DMS114 treated with DMSO at 0.1 percent for 48 hours (cell line): ENCODE results near the gene TREML1.
"Not testable (repeated sequence)": the region's sequence is repeated elsewhere in the genome, so short reads cannot be mapped to it uniquely, and the experiment has no call there.

ENCODE experiments used
- DNase-seq: peaks from one replicate; lab custom pipeline; 2025; ENCODE audit not compliant: unreplicated experiment; lab: John Stamatoyannopoulos, UW

The TREML1 gene, protein sequence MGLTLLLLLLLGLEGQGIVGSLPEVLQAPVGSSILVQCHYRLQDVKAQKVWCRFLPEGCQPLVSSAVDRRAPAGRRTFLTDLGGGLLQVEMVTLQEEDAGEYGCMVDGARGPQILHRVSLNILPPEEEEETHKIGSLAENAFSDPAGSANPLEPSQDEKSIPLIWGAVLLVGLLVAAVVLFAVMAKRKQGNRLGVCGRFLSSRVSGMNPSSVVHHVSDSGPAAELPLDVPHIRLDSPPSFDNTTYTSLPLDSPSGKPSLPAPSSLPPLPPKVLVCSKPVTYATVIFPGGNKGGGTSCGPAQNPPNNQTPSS

DNA sequence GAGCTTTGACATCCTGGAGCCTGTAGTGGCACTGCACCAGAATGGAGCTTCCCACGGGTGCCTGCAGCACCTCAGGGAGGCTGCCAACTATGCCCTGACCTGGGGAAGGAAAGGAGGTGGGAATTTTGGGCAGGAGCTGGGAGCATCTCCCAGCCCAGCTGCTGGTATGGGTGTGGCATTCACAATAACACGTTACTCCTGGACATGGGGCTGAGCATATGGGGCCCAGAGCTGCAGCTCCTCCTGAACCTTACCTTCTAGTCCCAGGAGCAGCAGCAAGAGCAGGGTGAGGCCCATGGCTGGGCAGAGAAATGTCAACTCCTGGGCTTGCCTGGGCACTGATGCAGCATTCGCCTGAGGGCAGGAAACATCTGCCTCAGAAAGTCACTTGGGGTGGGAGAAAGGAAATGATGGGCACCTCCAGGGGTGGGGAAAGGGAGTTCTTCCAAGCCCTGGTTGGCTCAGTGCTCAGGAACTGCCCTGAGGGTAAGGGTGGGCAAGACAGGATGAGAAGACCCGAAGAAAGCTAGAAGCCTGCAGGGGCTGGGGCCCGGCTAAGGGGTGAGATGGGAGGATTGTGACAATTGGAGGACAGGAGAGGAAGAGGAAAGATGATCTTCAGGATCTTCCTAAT, at the start of gene TREML1:
Gene TREML1 (minus strand): TSS at position 356 of the 634 bp plus-strand sequence. CDS start 59 bp downstream, at position 297.
- no peak for DNase-seq

DNA sequence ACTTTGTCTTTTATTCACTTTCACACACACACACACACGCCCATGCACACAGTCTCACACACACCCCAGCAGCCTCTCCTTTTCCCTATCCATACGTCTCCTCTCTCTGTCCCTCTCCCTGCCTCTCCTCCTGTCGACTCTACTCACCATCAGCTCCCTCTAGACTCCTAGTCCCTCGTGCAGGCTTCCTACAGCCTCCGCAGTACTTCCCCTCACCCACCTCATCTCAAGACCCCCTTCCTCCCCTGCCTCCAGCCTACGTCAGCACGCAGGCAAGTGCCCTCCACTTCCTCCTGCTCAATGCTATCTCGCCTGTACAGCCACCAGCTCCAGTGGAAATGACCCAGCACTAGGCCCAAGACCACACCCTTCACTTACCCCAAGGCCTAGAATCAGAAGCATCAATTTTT, 47.6 kb upstream of the TREML1 start:
- no peak for DNase-seq

DNA sequence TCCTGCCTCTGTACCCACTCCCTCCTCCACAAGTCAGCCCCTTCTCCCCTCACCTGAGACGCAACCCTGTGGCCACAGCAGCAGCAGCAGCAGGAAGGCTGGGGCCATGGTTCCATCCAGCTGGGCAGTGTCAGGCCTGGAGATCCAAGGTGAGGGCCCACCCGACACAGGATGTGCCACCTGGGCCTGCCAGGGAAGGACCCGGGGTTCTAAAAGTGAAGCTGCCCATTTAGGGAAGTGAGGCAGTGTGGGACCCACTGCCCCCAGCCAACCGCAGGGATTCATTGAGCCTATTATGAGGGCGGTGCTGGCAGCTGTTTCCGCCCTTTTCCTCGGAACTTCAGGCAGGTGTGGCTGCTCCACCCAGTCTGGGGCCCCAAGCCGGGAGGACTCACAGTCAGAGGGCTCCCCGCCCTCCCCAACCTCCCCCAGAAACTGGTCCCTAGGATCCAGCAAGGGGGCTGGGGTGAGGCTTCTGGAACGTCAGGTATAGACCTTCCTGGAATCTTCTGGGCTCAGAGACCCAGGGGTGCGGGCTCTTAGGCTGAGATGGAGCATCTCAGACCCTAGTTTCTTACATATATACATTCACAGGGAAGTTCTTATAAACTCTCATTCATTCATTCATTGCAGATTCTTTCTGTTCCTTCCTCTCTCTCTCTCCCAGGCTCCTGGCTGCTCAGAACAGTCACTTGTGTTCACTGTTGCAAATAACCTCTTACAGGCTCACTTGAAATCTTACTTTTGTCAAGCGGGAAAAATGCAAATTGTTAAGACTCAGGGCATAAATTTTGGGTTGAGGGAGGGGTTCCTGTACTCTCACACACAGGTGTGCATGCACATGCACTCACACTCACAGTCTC, 47.0 kb upstream of the TREML1 start, which contains the start of gene TREML2:
Gene TREML2 (minus strand): TSS at position 249 of the 863 bp plus-strand sequence. CDS start 141 bp downstream, at position 108.
- no peak for DNase-seq

DNA sequence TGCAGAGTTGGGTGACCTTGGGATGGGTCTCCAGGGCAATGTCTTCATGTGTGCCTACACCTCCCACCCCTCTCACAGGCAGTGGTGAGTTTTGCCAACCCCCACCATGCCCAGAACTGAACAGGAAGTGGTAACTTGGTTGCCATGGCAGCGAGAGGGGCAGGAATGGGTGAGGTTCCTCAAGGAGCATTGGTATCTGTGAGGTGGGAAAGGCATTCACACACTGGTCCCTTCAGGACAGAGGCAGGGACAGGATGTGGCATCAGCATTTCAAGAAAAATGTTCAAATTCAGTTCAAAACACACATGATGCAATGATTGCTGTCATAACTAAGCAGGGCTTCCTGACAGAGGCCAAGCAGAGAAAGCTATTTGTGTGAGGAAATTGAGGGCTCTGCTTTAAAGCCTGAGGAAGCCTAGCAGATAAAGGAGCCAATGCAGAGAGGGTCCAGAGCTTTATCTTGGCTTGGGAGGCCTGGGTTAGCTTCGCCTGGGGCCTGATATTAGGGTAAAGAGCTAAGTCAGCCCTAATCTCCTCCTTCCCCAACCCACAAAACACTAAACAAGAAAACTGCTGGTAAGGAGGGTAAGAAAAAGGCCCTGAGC, 46.3 kb upstream of the TREML1 start:
- DNase-seq = no peak

DNA sequence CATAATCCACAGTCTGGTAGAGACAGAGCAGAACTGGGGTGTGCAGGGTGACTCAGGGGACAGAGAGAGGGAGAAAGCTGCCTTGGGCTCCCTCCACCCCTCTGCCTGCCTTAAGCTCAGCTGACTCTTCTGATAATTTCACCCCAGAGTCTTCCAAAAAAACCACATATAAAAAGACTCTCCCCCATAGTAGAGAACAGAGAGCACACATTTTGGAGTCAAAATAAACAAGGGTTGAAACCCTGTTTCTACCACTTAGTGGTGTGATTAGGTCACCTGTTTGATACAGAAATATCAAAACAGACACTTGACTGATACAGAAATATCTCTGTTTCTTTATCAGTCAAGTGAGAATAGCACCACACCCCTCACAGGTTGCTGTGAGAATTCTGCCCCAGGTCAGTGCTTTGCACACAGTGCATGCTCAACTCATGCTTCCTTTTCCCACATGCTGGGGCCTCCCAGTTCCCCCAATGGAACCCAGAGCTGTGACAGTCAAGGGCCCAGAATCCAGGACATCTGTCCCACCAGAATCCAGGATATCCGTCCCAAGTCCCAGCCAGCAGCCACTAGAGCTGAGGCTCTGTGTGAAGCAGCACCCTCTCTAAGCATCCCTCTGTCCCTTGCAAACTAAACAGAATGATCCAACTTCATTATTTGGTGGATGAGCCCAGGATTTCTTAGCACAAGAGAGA, 45.6 kb upstream of the TREML1 start:
- no peak for DNase-seq

DNA sequence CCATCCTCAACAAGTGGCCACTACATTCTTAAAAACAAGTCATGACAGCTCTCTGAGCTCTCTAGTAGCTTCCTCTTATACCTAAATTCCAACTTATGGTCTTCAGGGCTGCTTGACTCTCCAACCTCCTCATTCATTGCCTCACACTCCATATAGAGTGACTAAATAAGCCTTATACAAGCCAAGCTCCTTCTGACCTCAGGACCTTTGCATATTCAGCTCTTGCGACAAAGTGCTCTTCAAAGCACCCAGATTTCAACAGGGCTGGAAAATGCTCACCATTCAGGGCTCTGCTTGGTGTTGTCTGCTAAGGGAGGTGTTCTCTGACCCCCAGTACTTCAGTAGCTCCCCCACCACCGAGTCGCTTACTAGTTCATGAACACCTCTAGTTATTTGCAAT, 43.1 kb upstream of the TREML1 start:
- DNase-seq = no peak

DNA sequence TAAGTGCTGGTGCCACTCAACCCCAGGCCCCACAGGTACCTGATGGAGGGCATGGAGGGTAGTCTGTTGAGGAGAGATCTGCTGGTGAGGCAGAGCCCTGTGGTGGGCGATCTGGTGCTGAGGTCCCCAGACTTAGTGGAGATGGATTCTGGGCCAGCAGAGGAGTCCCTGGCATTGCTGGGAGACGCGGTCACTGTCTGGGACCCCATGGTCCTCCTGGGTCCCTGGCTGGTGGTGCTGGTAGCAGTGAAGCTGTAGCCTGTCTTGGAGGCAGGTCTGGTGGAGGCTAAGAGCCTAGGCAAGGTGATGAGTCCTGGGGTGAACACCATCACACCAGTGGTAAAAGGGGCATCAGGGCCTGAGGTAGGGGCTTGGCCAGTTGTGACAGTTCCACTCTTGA, 40.2 kb upstream of the TREML1 start:
- DNase-seq = no peak

DNA sequence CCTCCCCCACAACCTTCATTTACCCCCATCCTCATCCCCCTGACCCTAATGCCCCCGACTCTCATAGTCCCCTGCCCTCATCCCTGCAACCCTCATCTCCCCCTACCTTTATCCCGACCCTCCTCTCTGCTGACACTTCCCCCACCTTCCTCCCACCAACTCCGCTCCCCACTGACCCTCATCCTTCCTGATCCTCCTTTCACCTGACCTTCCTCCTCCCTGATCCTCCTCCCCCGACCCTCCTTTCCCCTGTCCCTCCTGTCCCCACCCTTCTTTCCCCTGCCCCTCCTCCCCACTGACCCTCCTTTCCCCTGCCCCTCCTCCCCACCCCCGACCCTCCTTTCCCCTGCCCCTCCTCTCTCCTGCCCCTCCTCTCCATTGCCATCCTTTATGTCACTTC, 39.7 kb upstream of the TREML1 start:
- no peak for DNase-seq

DNA sequence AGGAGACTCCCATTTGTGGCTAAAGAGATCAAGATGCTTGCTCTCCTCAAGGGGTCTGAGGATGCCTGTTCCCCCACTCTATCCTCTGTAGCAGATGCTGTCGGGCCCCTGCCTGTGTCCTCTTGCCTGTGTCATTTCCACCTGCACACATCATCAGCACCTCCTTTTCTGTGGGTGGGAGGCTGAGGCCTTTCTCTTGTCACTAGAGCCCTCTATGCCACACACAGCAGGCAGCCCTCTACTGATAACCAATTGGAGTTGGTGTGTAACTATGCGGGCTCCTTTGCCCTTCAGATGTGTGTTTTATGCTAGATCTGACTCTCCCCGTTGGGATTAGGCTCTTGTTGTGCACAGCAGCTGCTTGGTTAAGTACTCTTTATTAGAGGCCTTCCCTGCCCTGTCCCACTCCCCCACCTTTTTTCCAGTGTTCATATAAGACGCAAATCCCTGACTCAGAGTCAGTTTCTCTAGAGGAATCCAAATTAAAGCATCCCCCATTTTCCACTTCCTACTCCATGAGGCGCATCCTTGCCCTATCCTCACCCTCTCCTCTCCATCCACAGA, 39.1 kb upstream of the TREML1 start:
- no peak for DNase-seq

DNA sequence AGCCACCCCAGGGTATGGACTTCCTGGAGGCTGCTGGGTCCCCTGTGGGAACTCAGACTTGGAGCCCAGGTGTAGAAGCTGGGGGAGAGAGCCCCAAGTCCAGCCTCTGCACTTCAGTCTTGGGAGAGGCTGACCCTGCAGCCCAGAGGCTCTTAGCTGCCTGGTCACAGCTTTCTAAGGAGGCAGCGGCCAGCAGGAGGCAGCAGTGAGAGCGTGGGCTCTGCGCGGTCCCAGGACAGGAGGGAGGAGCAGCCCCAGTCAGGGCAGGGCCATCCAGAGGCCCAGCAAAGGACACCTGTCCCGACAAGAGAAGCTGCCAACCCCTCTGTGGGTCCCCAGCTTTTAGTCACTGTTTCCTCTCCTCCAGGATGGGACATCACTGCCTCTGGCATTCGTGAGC, 37.4 kb upstream of the TREML1 start:
- no peak for DNase-seq

DNA sequence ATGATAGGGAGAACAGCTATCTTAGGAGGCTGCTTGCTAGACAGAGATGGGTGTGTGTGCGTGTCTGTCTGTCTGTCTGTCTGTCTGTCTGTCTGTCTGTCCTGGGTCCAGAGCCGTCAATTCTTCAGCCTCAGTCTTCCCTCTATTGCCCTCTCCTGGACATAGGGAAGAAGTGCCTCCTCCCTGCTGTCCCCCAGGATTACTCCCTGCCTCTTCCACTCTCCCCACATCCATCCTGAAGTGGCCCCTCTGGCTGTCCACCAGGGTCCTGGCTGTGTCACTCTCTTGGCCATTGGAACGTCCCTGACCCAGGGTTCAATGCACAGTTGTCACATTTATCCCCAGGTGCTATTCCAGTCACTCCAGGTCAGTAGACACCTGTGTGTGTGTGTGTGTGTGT, 36.6 kb upstream of the TREML1 start:
- DNase-seq = no peak

DNA sequence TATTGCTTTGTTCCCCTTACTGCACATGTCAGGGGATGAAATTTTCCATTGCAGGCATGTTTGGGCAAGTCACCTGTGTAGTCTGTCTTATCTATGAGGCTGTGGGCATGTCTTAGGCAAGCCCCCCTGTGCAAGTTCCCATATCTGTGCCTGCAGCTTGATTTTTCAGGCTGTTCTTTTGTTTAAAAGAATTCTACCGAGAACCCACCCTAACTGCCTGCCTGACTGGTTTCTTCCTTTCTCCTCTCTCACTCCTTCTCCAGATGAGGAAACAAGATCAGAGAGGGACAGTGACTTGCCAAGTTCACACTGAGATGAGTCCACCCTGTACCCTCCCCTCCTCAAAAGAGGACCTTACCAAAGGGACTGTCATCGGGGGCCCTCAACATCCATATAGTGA, 35.8 kb upstream of the TREML1 start:
- no peak for DNase-seq

DNA sequence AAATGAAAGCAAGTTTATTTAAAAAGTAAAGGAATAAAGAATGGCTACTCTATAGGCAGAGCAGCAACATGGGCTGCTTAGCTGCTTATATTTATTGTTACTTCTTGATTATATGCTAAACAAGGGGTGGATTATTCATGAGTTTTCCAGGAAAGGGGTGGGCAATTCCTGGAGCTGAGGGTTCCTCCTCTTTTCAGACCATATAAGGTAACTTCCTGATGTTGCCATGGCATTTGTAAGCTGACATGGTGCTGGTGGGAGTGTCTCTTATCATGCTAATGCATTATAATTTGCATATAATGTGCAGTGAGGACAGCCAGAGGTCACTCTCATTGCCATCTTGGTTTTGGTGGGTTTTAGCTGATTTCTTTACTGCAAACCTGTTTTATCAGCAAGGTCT, 34.9 kb upstream of the TREML1 start:
- not testable (repeated sequence) for DNase-seq

DNA sequence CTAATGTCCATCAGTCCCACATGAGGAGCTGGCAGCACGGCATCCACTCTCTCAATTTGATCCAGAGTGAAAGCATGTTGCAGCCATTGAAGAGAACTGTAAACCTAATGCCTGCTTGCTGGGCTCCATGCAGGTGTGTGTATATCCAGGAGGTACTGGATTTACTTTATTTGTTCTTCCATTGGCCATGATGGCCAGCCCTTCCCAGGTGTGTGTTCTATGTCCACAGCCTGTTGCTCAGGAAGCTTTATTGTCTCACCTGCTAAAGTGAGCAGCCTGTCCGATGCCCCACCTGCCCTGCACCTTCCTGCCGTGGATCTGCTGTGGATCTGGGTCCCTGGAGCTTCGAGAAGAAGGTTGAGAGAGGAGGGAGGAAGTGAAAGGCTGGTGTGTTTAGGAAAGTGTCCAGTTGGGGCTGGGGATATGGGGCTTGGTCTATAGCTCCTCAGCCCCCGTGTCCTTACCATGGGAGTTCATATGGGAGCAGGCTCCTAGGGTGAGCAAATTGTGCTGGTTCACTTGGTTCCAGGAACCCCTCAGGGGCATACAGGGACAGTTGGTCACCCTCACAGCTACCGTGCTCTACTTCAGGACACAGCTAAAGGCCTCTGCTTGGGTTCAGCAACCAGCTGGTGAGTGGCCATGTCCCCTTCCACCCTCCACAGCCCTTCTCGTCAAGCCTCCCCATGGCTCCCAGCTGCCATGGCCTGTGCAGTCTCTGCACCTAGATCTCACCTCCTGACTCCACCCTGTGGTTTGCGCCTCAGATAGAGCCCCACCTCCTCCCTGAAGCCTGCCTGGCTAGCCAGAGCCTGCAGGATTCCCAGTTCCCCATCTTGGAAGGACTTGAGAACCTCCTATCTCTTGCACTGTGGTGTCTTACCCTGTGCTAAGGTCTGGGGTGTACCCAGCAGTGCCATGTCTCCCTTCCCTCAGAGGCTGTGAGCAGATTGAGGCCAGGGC, 34.1 kb upstream of the TREML1 start:
- no peak for DNase-seq

DNA sequence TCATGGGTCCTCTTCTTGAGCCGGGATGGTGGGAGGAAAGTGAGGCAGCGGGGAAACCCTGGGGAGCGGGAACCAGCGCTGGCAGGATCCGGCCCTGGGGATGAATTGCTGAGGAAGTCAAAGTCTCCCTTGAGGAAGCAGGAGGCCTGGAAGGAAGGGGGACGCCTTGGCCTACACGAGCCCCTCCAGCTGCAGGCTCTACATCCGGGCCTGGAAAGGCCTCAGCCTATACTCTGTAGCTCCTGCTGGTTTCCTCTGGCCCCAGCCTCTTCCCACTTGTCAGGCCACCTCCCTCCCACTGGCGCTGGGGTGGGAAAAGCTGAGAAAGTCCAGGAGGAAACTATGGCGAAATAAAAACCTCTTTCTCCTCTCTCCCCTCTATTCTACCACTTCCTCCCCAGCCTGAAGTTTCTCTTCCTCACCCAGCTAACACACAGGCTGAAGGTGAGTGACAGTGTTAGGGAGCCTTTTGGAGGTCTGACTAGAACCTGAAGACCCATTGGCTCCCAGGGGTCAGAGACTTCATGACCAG, 31.9 kb upstream of the TREML1 start:
- DNase-seq = no peak

DNA sequence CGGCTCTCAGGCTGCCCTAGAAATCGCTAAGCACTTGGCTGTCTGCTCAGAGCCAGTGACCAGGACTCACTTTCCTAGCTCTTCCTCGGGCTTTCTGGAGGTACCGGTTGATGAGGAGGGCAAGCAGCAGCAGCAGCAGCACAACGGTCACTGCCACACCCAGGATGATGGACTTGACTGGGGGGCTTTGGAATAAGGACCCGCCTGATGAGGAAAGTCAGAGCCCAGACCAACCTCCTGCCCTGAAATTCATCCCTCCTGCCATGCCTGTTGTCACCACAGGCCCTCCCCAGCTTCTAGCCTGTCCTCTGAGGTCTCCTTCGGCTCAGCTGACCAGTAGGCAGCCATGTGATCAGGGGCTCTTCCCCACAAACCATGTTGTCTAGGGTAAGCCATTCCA, 30.6 kb upstream of the TREML1 start:
- no peak for DNase-seq

DNA sequence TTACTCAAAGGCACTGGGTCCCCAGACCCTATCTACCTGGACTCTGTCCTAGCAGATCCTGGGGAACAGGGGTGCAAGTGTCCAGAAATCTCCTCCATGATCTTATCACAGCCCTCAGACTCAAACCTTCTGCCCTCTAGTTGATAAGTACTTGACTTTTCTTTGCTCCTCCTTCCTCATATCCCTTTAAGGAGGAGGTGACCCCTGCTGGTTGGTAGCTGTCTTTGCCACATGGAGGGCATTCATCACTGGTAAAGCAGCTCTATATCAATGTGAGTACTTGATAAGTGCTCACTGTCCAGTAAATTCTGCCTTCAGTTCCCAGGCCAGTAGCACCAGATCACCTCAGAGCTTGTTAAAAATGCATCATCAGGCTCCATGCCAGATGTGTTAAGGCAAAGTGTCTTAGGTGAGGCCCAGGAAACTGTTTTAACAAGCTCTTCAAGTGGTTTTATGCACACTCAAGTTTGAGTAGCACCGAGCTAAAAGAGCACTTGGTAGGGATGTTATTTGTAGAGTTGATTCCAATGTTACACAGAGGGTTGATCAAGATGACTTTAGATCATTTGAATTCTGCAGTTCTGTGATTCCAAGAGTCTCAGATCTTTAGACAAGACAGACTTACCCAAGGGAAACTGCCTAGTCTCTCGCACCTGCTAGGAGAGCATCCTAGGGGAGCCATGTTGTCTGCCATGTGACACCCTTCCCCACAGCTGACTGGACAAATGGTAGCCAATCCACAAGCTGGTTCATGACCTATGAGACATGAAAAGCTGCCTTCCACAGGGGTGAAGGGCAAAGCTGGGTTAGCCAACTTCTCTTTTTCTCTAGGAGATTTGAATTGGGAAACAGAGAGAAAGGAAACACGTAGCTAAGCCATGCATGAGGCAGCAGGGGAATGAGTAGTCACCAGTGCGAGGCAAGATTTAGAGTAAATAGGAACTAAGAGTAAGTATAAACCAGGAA, 28.2 kb upstream of the TREML1 start:
- DNase-seq = peak; percentile 61

DNA sequence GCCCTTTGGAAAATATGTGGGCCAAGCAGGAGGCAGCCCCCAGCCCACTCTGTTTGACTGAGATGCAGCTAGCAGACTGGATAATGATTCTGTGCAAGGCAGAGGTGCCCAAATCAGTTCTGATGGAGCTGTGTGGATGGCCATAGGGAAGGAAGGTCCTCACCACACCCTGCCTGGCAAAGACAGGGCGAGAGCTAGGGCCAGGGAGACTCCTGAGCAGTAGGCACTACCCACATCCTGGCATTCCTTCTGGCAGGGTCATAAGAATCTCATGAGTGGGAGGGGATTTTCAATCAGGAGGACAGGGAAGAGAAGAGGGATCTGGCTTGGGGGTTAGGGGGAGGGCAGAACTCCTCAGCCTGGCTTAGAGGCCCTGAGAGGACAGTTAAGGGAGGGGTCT, 27.4 kb upstream of the TREML1 start:
- DNase-seq = no peak
